NCI-H774 (cell line): Measurements from ENCODE around the gene KDM6A.
"Not testable (repeated sequence)": the region's sequence is repeated elsewhere in the genome, so short reads cannot be mapped to it uniquely, and the experiment has no call there.

Experiments
- DNase-seq: peaks from one replicate; lab custom pipeline; 2025; lab: John Stamatoyannopoulos, UW

The KDM6A gene

GRCh38 chrX:44872821-44873414 is at the start of gene KDM6A:
KDM6A (plus strand) TSS chrX:44873188; CDS start chrX:44873552, 364 bp downstream.
- DNase-seq = peak; percentile 88

- not testable (repeated sequence) for DNase-seq
Observed at GRCh38 chrX:44823193-44823592, 49.8 kb upstream of the KDM6A start.

GRCh38 chrX:44828008-44828605 is 44.9 kb upstream of the KDM6A start:
- no peak for DNase-seq

- no peak for DNase-seq
Observed at GRCh38 chrX:44829832-44830231, 43.2 kb upstream of the KDM6A start.

- DNase-seq = no peak
Observed at GRCh38 chrX:44842550-44843317, 30.3 kb upstream of the KDM6A start.

- no peak for DNase-seq
Observed at GRCh38 chrX:44843318-44843702, 29.7 kb upstream of the KDM6A start.

GRCh38 chrX:44843753-44844152 is 29.2 kb upstream of the KDM6A start, which contains the start of gene DUSP21:
DUSP21 (plus strand) TSS chrX:44844021; CDS start chrX:44844133, 112 bp downstream.
- DNase-seq = no peak

GRCh38 chrX:44844204-44844603 is 28.8 kb upstream of the KDM6A start:
- DNase-seq = no peak

GRCh38 chrX:44850891-44851290 is 22.1 kb upstream of the KDM6A start:
- not testable (repeated sequence) for DNase-seq

GRCh38 chrX:44871114-44871645 is 1.8 kb upstream of the KDM6A start:
- no peak for DNase-seq

- peak; percentile 14 for DNase-seq
Observed at GRCh38 chrX:44871931-44872820, 812 bp upstream of the KDM6A start.

GRCh38 chrX:44873415-44874276 is 658 bp downstream of the KDM6A start:
- DNase-seq = peak; percentile 1

GRCh38 chrX:44874420-44875184 is 1.6 kb downstream of the KDM6A start:
- DNase-seq = peak; percentile 5

- DNase-seq = no peak
Observed at GRCh38 chrX:44875185-44875489, 2.1 kb downstream of the KDM6A start.

GRCh38 chrX:44876086-44876485 is 3.1 kb downstream of the KDM6A start:
- DNase-seq = no peak

- DNase-seq = no peak
Observed at GRCh38 chrX:44876767-44877166, 3.8 kb downstream of the KDM6A start.

- DNase-seq = no peak
Observed at GRCh38 chrX:44878780-44879179, 5.8 kb downstream of the KDM6A start.

GRCh38 chrX:44881549-44881948 is 8.6 kb downstream of the KDM6A start:
- DNase-seq = no peak

GRCh38 chrX:44882635-44883034 is 9.6 kb downstream of the KDM6A start:
- DNase-seq = no peak

GRCh38 chrX:44884944-44885343 is 12.0 kb downstream of the KDM6A start:
- no peak for DNase-seq
